WTC11 (cell line): ENCODE measurements around the gene NKAIN2.

Experiments
- FOXP1 ChIP-seq: sonication (generic); formaldehyde crosslinking; IDR thresholded peaks from 2 replicates; pipeline ENCODE4 v1.8.0; 2022; ENCODE audit warnings: missing genetic modification reagents, mild to moderate bottlenecking, moderate library complexity, borderline replicate concordance
- IRF1 ChIP-seq: sonication (generic); formaldehyde crosslinking; IDR thresholded peaks from 2 replicates; pipeline ENCODE4 v1.8.0; 2023; ENCODE audit warnings: missing genetic modification reagents
- NR3C1 ChIP-seq: sonication (generic); formaldehyde crosslinking; conservative IDR thresholded peaks from 2 replicates; pipeline ENCODE4 v1.8.1; 2023; ENCODE audit warnings: low read depth, mild to moderate bottlenecking, missing genetic modification reagents
- TP53 ChIP-seq: sonication (generic); formaldehyde crosslinking; IDR thresholded peaks from 2 replicates; pipeline ENCODE4 v1.8.1; 2023; ENCODE audit warnings: mild to moderate bottlenecking, missing genetic modification reagents

GRCh38 chr6:124400261-124400999 is 596.8 kb downstream of the NKAIN2 start:
- TF ChIP-seq FOXP1 (CRISPR knock-in tag) = no peak
- no peak for TF ChIP-seq IRF1 (CRISPR knock-in tag)
- no peak for TF ChIP-seq TP53 (CRISPR knock-in tag)
- no peak for TF ChIP-seq NR3C1
